Activated naive CD8-positive, alpha-beta T cell (primary cell): ENCODE data around the gene CACNA1G.
A peak's percentile ranks its signal among the peaks of the same experiment; 100 is the strongest.

Experiments used
- H3K27ac Mint-ChIP-seq: one replicate; pipeline ENCODE4 v1.8.0; 2021; ENCODE audit warnings: mixed read lengths
- H3K27me3 Mint-ChIP-seq: one replicate; pipeline ENCODE4 v1.8.0; 2021; ENCODE audit warnings: mixed read lengths
- H3K36me3 Mint-ChIP-seq: one replicate; pipeline ENCODE4 v1.8.0; 2021; ENCODE audit warnings: mixed read lengths
- H3K4me1 Mint-ChIP-seq: one replicate; pipeline ENCODE4 v1.8.0; 2021; ENCODE audit warnings: low read depth, mixed read lengths
- H3K4me3 Mint-ChIP-seq: one replicate; pipeline ENCODE4 v1.8.0; 2021; ENCODE audit warnings: mild to moderate bottlenecking, mixed read lengths
- H3K9me3 Mint-ChIP-seq: one replicate; pipeline ENCODE4 v1.8.0; 2021; ENCODE audit warnings: low read depth, mixed read lengths

Gene CACNA1G

DNA sequence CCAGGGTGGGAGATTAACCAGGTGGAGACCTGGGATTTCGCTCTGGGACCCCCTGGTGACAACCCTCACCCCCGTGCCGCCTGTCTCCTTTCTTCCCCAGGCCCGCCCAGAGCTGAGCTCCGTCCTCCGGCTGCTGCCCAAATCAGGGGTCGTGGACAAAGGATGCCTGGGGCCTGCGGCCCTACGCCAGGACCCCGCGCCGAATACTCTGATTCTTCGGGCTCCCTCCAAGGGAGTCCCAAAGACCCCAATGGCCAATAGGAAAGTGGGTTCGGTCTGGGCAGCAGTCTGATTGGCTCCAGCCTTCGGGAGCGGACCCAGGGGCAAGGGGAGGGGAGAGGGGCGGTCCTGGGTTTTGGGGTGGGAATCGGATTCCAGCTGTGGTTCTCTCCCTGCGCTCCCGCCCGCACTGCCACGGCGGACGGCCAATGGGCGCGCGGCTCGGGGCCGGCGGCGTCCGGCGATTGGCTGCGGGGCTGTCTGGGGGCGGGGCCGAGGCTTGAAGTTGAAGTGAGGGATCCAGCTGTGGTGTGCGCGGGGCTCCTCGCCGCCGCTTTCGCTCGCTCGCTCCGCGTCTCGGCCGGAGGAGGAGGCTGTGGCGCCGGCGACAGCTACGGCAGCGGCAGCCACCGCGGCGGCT lies at the start of gene CACNA1G:
CACNA1G (plus strand) TSS at position 531 of the 640 bp plus-strand sequence. CDS start 745 bp downstream, outside the sequence.
- Mint-ChIP-seq H3K27ac (no peak within 1 kb of the TSS), H3K27me3 (peaks cover 15% of the 10 kb centered on the region), H3K4me1 (peaks cover 25% of the 10 kb centered on the region), H3K36me3 (no peaks in the 10 kb centered on the region), H3K9me3 (no peaks in the 10 kb centered on the region), H3K4me3 (peak within 1 kb of the TSS; percentile 76)

DNA sequence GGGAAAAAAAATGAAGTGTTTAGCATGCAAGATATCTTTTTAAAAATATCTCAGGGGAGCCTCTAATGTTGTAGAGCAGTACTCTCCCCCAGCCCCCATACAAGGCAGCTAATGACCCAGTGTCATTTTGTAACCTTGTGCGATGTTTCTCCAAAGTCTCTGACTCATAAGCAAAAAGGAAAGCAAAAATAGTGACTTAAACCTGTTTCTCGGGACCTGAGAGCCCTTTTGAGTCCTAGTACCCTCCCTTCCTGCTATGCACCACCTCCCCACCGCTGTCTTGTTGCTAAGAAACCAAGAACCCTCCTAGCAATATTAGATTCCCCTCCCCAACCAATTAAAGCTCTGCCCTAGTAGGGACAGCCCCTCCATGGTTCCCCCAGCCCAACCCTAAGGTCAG lies 49.5 kb upstream of the CACNA1G start:
- Mint-ChIP-seq H3K27ac (no peak overlapping the region), H3K9me3 (no peaks in the 10 kb centered on the region), H3K27me3 (no peaks in the 10 kb centered on the region), H3K4me1 (peaks cover 30% of the 10 kb centered on the region), H3K4me3 (no peak overlapping the region), H3K36me3 (no peaks in the 10 kb centered on the region)

DNA sequence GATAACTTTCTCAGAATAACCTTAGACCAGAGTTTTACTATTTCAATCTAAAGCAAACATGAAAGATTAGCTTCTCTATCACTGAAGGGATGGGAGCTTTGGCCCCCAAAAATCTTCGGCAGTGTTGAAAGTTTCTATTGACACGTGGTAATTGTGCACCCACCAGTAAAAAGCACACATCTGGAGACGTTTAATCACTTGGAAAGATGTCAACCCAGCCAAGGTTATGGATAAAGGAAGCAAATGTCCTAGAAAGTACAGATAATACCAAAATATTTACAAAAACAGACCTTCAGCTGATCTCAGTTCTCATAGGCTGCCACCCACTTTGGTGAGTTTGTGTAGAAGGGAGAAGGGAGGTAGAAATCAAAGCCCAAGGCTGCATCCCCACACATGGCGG lies 47.0 kb upstream of the CACNA1G start:
- Mint-ChIP-seq H3K36me3 (no peaks in the 10 kb centered on the region), H3K4me1 (peaks cover 30% of the 10 kb centered on the region), H3K9me3 (no peaks in the 10 kb centered on the region), H3K27me3 (no peaks in the 10 kb centered on the region), H3K27ac (no peak overlapping the region), H3K4me3 (no peak overlapping the region)

DNA sequence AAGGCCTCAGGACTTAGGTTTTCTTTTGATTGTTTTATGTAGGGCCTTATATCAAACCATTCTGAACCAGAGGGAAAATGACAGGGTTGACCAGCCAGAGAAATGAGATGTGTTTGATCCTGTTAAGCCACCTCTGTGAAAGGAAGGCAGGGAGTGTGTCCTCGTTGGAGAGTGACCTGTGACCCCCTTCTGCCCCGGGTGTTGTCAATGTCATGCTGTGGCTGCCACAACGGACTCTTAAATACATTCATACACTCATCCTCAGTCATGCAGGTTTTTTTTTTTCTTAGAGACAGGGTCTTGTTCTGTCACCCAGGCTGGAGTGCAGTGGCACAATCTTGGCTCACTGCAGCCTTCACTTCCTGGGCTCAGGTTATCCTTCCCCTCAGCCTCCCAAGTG lies 46.1 kb upstream of the CACNA1G start:
- Mint-ChIP-seq H3K36me3 (no peaks in the 10 kb centered on the region), H3K27me3 (no peaks in the 10 kb centered on the region), H3K4me1 (peaks cover 22% of the 10 kb centered on the region), H3K9me3 (no peaks in the 10 kb centered on the region), H3K4me3 (no peak overlapping the region), H3K27ac (no peak overlapping the region)

GRCh38 chr17:50514936-50515702 lies 45.4 kb upstream of the CACNA1G start:
- H3K27me3 Mint-ChIP-seq = no peaks in the 10 kb centered on the region
- no peak overlapping the region for H3K4me3 Mint-ChIP-seq
- peaks cover 18% of the 10 kb centered on the region for H3K4me1 Mint-ChIP-seq
- H3K9me3 Mint-ChIP-seq = no peaks in the 10 kb centered on the region
- H3K27ac Mint-ChIP-seq = no peak overlapping the region
- no peaks in the 10 kb centered on the region for H3K36me3 Mint-ChIP-seq

- no peak overlapping the region for H3K27ac Mint-ChIP-seq
- no peaks in the 10 kb centered on the region for H3K9me3 Mint-ChIP-seq
- H3K4me1 Mint-ChIP-seq = peaks cover 5% of the 10 kb centered on the region
Measured at GRCh38 chr17:50517011-50517410, 43.5 kb upstream of the CACNA1G start.

GRCh38 chr17:50517504-50518383 lies 42.8 kb upstream of the CACNA1G start:
- peaks cover 2% of the 10 kb centered on the region for H3K36me3 Mint-ChIP-seq
- H3K27ac Mint-ChIP-seq = no peak overlapping the region
- H3K4me1 Mint-ChIP-seq = peaks cover 4% of the 10 kb centered on the region
- H3K27me3 Mint-ChIP-seq = no peaks in the 10 kb centered on the region
- H3K9me3 Mint-ChIP-seq = no peaks in the 10 kb centered on the region
- no peak overlapping the region for H3K4me3 Mint-ChIP-seq

More at GRCh38 chr17:50517011-50517410, 43.5 kb upstream of the CACNA1G start:
- Mint-ChIP-seq H3K27me3 (no peaks in the 10 kb centered on the region), H3K4me3 (no peak overlapping the region), H3K36me3 (peaks cover 2% of the 10 kb centered on the region)

- Mint-ChIP-seq H3K9me3 (no peaks in the 10 kb centered on the region), H3K4me3 (no peak overlapping the region), H3K27me3 (no peaks in the 10 kb centered on the region), H3K36me3 (peaks cover 2% of the 10 kb centered on the region), H3K27ac (no peak overlapping the region), H3K4me1 (peaks cover 4% of the 10 kb centered on the region)
Measured at GRCh38 chr17:50518384-50519023, 42.0 kb upstream of the CACNA1G start.

DNA sequence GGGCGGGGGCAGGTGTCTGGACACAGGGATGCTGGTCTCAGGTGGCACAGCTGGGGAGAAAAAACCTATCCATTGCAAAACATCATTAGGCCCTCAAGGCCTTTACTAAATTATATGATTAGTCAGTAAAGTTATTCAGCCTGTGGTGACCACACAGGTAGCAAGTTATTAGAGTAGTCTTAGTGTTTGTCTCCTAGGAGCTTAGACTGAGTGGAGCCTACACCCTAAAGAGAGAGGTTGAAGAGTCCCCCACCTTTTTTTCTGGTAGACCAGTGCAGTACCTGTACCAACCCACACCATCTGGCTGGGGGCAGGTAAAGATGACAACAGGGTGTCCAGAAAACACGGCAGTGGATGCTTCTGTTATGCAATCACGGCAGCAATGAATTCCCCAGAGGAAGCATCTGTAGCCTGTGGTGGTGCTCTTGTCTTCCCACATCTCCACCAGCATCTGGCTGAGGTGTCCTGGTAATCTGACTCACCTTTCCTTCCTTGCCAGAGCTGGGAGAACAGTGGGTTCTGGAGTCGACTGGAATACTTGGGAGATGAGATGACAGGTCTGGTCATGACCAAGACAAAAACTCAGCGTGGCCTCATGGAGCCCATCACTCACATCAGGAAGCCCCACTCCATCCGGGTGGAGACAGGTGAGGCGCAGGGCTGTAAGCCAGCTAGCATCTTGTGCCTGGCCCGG lies 41.2 kb upstream of the CACNA1G start:
- Mint-ChIP-seq H3K36me3 (peaks cover 2% of the 10 kb centered on the region), H3K27ac (no peak overlapping the region), H3K4me1 (peaks cover 4% of the 10 kb centered on the region), H3K9me3 (no peaks in the 10 kb centered on the region), H3K27me3 (no peaks in the 10 kb centered on the region), H3K4me3 (no peak overlapping the region)

- Mint-ChIP-seq H3K4me1 (peaks cover 4% of the 10 kb centered on the region), H3K27ac (no peak overlapping the region), H3K9me3 (no peaks in the 10 kb centered on the region), H3K27me3 (no peaks in the 10 kb centered on the region), H3K36me3 (peaks cover 2% of the 10 kb centered on the region), H3K4me3 (no peak overlapping the region)
Measured at GRCh38 chr17:50520483-50520882, 40.0 kb upstream of the CACNA1G start.

- no peak overlapping the region for H3K4me3 Mint-ChIP-seq
- H3K4me1 Mint-ChIP-seq = peaks cover 4% of the 10 kb centered on the region
- peaks cover 2% of the 10 kb centered on the region for H3K36me3 Mint-ChIP-seq
- no peaks in the 10 kb centered on the region for H3K27me3 Mint-ChIP-seq
- no peaks in the 10 kb centered on the region for H3K9me3 Mint-ChIP-seq
- H3K27ac Mint-ChIP-seq = no peak overlapping the region
Measured at GRCh38 chr17:50521514-50521913, 39.0 kb upstream of the CACNA1G start.

DNA sequence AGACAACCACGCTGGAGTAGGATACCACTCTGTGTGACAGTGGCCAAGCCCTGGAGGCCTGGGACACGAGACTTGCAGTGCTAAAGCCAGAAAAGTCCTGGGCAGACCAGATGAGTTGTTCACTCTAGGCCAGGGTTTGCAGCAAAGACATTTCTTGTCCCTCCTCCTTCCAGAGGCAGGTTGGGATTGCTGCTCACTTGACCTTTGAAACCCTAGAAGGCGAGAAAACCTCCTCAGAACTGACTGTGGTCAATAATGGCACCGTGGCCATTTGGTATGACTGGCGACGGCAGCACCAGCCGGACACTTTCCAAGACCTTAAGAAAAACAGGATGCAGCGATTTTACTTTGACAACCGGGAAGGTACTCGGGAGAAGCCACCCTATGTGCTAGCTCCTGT lies 37.7 kb upstream of the CACNA1G start:
- Mint-ChIP-seq H3K36me3 (peaks cover 2% of the 10 kb centered on the region), H3K4me3 (no peak overlapping the region), H3K27ac (no peak overlapping the region), H3K9me3 (no peaks in the 10 kb centered on the region), H3K27me3 (no peaks in the 10 kb centered on the region), H3K4me1 (no peaks in the 10 kb centered on the region)

DNA sequence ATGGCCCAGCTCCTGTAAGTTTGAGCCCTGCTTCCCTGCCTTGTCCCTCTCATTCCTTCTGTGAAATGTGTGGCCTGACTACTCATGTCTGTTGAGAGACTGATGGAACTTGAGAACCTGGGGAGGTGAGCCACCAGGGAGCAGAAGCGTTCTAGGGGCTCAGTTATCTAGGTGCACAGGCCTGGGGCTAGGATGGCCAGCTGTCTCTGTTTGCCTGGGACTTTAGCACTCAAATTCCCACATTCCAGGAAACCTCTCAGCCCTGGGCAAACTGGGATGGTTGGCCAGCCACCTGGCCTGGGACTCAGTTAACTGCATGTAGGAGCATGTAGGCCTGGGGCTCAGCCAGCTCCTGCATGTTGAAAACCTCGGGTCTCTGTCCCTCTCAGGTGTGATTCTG lies 37.3 kb upstream of the CACNA1G start:
- Mint-ChIP-seq H3K4me1 (no peaks in the 10 kb centered on the region), H3K4me3 (no peak overlapping the region), H3K9me3 (no peaks in the 10 kb centered on the region), H3K36me3 (peaks cover 2% of the 10 kb centered on the region), H3K27me3 (no peaks in the 10 kb centered on the region), H3K27ac (no peak overlapping the region)

DNA sequence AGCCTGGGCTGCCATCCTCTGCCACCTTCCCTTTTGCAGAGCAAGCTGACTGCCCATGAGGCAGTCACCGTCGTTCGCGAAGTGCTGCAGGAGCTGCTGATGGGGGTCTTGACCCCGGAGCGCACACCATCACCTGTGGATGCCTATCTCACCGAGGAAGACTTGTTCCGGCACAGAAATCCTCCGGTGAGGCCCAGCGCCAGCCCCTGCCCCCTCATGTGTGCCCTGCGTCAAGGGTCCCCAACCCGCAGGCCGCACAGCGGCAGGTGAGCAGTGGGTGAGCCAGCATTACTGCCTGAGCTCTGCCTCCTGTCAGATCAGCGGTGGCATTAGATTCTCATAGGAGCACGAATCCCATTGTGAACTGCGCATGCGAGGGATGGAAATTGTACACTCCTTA lies 35.7 kb upstream of the CACNA1G start:
- Mint-ChIP-seq H3K4me1 (no peaks in the 10 kb centered on the region), H3K27me3 (peaks cover 10% of the 10 kb centered on the region), H3K27ac (no peak overlapping the region), H3K36me3 (peaks cover 2% of the 10 kb centered on the region), H3K9me3 (no peaks in the 10 kb centered on the region), H3K4me3 (no peak overlapping the region)
